Right ventricle myocardium inferior (tissue), 1 donor: ENCODE data around the gene DTD1. TPM values are rescaled to one million over a fixed set of nuclear protein-coding genes. Genes with fewer than 3 reads are reported as not detected.

ENCODE experiments used
- ATAC-seq: fragments of 200-7000 bp; cut with Tn5 transposase; one replicate; pipeline ENCODE4 v1.9.1; 2020; ENCODE audit warnings: mild to moderate bottlenecking, moderate library complexity
- DNase-seq: peaks from one replicate; pipeline ENCODE4 v3.0.0; 2021; ENCODE audit errors: missing footprints
- intact Hi-C: fragments of 100-400 bp; cut with DNase I; formaldehyde crosslinking; loops from one replicate; pipeline ENCODE4 v1.11.0; 2022
- long read RNA-seq: library from polyadenylated mRNA; unstranded; transcript quantifications from one replicate; pipeline ENCODE4 v2.0.0, GENCODE V29; 2021
- total RNA-seq: library from RNA; stranded (reverse); fragmentation: NEBNext Ultra II Directional; extraction: Animal tissue kit (Norgen Biotek cat#: 25700); gene quantifications from one replicate; pipeline ENCODE4 v1.2.1, GENCODE V29; 2021
- donor health status: DM: no; HTN: yes; CAD: no; lungs with severe emphysema.

Gene DTD1, protein sequence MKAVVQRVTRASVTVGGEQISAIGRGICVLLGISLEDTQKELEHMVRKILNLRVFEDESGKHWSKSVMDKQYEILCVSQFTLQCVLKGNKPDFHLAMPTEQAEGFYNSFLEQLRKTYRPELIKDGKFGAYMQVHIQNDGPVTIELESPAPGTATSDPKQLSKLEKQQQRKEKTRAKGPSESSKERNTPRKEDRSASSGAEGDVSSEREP
- total RNA-seq = 11.4 TPM
- long read RNA-seq, transcript DTD1-201 (6 exons, 1,387 nt) = major isoform, 8 of 9 reads
- long read RNA-seq, partial matches to known transcripts = 1 of 9 reads
- long read RNA-seq, other reads (novel, unspliced or antisense) = 0 of 9 reads

GRCh38 chr20:18587665-18588573, at the start of gene DTD1:
Gene DTD1, plus strand, starts transcription at chr20:18588054. Its CDS starts 19 bp downstream, at chr20:18588073.
- ATAC-seq = peak; percentile 98
- intact Hi-C loops = loop anchor here (2.0 to 10.0 kb wide), 2 partner anchors 21 to 207 kb away; partner anchors contain the start of gene SMIM26

DNA sequence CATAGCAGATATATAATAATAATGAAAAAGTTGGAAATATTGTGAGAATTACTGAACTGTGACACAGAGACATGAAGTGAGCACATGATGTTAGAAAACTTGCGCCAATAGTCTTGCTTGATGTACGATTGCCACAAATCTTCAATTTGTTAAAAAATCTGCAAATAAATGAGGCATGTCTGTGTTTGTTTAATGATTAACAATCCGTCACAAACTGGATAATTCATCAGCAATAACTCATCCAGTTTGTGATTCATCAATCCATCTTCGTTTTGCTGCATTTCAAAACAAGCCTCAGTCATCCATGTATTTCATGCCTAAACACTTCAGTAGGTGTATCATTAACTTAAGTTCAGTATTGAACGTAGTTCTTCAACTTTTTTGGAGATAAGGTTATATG, 46.1 kb upstream of the DTD1 start:
- no peak for DNase-seq
- intact Hi-C loops = no loop called here
- ATAC-seq = no peak

More at GRCh38 chr20:18587665-18588573, at the start of gene DTD1:
- DNase-seq = peak; percentile 97

DNA sequence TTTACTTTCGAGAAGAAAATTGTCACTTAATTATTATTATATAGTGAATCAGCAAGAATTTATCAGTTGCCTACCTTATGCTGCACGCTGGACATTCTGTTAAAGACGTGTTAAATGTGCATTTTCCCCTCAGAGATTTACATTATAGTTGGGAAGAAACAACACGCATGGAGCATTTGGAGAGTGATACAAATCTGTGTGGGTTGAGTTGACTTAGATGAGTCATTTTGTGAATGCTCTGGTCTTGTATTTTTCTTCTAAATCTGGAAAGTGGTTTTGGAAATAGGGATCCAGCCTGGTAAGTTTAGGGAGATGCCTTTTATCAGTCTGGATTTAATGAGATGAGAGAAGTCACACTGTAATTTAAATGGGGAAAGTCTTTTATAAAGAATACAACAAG, 44.6 kb upstream of the DTD1 start:
- ATAC-seq (no peak), DNase-seq (no peak)
- intact Hi-C loops = no loop called here

GRCh38 chr20:18543932-18544331, 43.9 kb upstream of the DTD1 start:
- peak; percentile 46 for ATAC-seq
- no peak for DNase-seq
- intact Hi-C loops = no loop called here

DNA sequence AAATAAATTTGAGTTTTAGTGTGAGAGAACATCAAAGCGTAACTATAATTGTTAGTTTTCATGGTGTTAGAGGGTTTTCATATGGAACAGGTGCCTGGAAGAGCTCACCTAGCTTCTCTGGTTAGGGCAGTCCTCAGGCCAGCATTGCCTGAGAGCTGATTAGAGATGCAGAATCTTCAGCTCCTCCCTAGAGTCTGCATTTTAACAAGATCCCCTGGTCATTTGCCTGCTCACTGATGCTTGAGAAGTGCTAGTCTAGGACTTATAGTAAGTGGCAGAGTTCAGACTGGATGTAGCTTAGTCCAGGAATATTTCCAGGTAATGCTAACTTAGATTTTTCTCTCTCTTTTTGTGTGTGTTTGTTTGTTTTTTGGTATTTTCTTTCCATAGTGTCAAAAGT, 42.3 kb upstream of the DTD1 start:
- intact Hi-C loops = no loop called here
- DNase-seq (no peak), ATAC-seq (no peak)

- DNase-seq (no peak), ATAC-seq (no peak)
- intact Hi-C loops = no loop called here
Observed at GRCh38 chr20:18548465-18548864, 39.4 kb upstream of the DTD1 start.

DNA sequence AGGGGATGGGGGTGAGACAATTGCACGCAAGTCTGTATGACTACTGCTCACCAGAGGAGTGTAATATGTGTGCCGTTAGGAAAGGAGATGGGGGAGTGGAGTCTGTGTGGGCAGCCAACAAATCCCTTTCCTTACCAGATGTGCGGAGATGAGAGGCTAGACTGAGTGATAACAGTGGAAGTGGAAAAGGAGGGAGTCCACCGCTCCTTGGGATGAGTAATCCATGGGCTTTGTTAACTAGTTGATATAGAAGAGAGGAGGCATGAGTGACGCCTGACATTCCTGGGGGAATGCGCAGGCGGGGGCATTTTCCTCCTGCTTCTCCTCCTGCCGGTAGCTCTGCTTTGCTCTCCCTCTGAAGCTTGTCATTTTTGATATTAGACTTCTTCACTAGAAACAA, 34.1 kb upstream of the DTD1 start:
- DNase-seq (no peak), ATAC-seq (no peak)
- intact Hi-C loops = no loop called here

DNA sequence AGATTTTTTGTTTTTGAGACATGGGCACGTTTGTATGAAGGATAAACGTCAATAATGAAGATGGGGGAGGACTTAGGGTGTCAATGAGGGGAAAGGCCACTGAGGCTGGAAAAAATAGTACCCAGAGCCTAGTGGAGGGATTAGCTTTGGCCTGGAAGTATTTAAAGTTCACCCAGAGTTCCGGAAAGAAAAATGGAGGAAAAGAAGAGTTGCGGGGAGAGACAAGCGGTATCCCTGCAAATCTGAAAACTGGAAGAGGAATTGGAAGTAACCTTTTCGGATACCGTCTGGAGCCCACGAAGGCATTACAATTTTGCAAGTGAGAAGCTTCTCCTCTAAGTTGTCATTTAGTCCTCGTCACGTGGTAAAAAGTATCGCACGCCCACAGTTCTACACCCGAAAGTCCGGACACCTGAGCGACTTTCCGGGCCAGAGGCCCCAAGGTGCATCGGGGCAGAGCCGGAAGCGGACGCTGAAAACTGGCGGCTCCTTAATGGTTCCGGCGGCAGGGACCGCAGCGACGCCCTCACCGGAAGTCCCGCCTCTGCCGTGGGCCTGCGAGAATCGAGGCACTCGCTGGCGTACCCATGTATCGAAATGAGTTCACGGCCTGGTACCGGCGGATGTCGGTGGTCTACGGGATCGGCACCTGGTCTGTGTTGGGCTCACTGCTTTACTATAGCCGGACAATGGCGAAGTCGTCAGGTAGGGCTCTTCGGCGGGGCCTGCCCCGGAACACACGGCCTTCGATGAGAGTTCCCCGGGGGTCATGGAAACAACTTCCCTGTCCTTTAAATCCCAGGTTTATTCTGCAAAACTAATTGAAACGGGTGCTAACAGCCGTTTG, 20.7 kb upstream of the DTD1 start, which contains the start of gene SMIM26:
SMIM26 (plus strand) TSS at position 541 of the 847 bp plus-strand sequence; CDS start at position 588, 47 bp downstream.
- intact Hi-C loops = loop anchor here (2.0 kb wide), 2 partner anchors 20 to 60 kb away; partner anchors contain the start of gene SEC23B
- DNase-seq (peak; percentile 97), ATAC-seq (peak; percentile 100)

GRCh38 chr20:18567739-18568091, 20.1 kb upstream of the DTD1 start:
- ATAC-seq (peak; percentile 11), DNase-seq (no peak)
- intact Hi-C loops = loop anchor here (2.0 kb wide), 2 partner anchors 19 to 61 kb away; partner anchors contain the start of gene SEC23B

- intact Hi-C loops = no loop called here
- DNase-seq = no peak
- ATAC-seq = no peak
Observed at GRCh38 chr20:18571009-18571408, 16.8 kb upstream of the DTD1 start.

DNA sequence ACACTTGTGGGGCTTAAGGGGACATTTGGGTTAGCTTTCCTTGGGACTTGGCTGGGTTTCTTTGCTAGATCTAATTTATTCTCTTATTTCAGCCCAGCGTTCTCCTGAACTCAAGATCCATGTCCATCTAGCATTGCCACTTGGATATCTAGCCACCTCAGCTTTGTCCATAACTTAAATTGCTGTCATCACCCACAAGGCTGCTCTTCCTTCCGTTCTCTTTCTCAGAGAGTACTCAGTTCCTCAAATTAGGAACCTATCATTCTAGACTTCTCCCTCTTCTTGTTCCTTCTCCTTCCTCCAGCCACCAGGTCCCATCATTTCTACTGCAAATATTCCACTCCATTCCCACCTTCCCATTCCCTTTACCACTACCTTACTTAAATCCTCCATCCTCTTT, 16.3 kb upstream of the DTD1 start:
- ATAC-seq (no peak), DNase-seq (no peak)
- intact Hi-C loops = no loop called here

- DNase-seq (no peak), ATAC-seq (no peak)
- intact Hi-C loops = no loop called here
Observed at GRCh38 chr20:18577942-18578341, 9.9 kb upstream of the DTD1 start.

GRCh38 chr20:18578581-18578980, 9.3 kb upstream of the DTD1 start:
- intact Hi-C loops = no loop called here
- ATAC-seq (no peak), DNase-seq (no peak)

GRCh38 chr20:18580012-18580411, 7.8 kb upstream of the DTD1 start:
- DNase-seq = no peak
- ATAC-seq = no peak
- intact Hi-C loops = loop anchor here (10.0 kb wide), 1 partner anchor 215 kb away; no protein-coding TSS in a partner anchor

DNA sequence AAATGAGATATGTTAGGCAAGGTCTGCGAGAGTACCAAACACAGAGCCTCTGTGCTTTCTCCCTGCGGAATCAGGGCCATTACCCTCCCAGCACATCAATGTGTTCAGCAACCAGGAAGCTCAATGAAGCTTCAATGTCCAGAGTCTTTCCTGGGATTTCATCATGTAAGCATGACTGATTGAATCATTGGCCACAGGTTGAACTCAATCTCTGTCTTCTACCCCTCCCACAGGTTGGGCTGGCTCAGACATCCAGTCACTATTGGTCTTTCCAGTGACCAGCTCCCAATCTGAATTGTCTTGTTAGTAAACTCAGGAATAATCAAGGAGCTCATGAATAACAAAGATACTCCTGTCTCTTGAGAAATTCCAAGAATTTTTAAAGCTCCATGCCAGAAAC, 2.7 kb upstream of the DTD1 start:
- DNase-seq = no peak
- no peak for ATAC-seq
- intact Hi-C loops = loop anchor here (10.0 kb wide), 1 partner anchor 210 kb away; no protein-coding TSS in a partner anchor

GRCh38 chr20:18588574-18588933, 700 bp downstream of the DTD1 start:
- intact Hi-C loops = loop anchor here (10.0 kb wide), 1 partner anchor 206 kb away; no protein-coding TSS in a partner anchor
- no peak for ATAC-seq

GRCh38 chr20:18589941-18590674, 2.3 kb downstream of the DTD1 start:
- DNase-seq = no peak
- intact Hi-C loops = loop anchor here (10.0 kb wide), 1 partner anchor 205 kb away; no protein-coding TSS in a partner anchor
- ATAC-seq = no peak

More at GRCh38 chr20:18588574-18588933, 700 bp downstream of the DTD1 start:
- DNase-seq = no peak

GRCh38 chr20:18596270-18596669, 8.4 kb downstream of the DTD1 start:
- intact Hi-C loops = no loop called here
- DNase-seq (no peak), ATAC-seq (no peak)
